C1 segment of cervical spinal cord (tissue), 14 donors: ENCODE data around the gene TMC1.
"Not testable (repeated sequence)": the region's sequence is repeated elsewhere in the genome, so short reads cannot be mapped to it uniquely, and the experiment has no call there.

Experiments used
- DNase-seq, 14 donors: peaks; one replicate each; lab custom pipeline; 2025; lab: John Stamatoyannopoulos, UW

The TMC1 gene

DNA sequence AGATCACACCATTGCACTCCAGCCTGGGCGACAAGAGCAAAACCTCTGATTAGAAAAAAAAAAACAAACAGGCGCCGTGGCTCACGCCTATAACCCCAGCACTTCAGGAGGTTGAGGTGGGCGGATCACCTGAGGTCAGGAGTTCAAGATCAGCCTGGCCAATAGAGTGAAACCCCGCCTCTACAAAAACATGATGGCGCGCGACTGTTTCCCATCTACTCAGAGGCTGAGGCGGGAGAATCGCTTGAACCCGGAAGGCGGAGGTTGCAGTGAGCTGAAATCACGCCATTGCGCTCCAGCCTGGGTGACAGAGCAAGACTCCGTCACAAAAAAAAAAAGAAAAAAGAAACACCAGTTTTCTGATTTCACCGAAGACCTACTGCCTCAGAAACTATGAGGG is at the start of gene TMC1:
Gene TMC1 (plus strand): TSS at position 193 of the 400 bp plus-strand sequence. CDS start 127,041 bp downstream, outside the sequence.
- DNase-seq, result not testable (repeated sequence)

DNA sequence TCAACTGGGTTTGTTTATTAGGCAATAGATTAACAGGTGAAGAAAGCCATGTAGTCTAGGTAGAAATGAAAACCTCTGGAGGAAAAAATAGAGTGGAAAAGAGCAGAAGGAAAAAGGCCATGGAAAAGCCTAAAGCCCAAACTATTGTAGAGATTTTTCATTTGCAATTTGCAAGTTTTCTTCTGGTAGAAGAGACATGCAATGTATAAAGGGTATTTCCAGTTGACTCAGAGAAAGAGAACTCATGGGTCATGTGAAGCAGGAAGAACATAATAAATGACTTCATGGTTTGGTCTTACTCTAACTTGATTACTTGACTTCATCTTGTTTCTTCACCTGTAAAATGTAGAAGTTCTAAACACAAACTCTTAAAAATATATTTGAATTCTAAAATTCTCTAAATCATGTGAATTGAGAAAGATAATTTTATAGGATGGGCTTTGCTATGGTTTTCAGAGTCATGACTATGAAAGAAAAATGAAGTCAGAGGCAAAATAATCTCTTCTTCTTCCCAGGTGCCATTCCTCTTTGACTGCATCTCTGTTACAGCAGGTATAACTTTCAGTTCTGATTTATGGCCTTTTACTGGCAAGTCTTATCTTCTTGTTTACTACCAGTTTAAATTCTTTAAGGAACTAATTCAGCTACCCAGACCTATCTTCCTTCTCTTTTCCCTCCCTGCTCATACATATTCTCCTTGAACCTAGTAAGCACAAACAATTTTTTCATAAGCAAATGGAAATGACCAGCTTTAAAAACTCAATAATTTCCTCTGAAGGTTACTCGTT is 47.7 kb upstream of the TMC1 start:
- DNase-seq, result no peak

GRCh38 chr9:72474676-72475075 is 46.7 kb upstream of the TMC1 start:
- no peak for DNase-seq

DNA sequence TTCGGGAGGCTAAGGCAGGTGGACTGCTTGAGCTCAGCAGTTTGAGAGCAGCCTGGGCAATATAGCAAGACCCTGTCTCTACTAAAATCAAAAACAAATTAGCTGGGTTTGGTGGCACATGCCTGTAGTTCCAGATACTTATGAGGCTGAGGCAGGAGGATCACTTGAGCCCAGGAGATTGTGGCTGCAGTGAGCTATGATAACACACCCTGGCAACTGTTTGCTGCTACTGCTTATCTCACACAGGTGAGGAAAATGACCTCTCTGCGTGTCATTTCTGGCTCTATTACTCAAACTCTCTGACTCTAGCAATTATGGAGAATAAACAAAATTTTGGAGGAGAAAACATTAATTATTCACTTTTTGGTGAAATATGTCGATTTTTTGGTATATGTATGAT is 45.3 kb upstream of the TMC1 start:
- DNase-seq, result no peak

DNA sequence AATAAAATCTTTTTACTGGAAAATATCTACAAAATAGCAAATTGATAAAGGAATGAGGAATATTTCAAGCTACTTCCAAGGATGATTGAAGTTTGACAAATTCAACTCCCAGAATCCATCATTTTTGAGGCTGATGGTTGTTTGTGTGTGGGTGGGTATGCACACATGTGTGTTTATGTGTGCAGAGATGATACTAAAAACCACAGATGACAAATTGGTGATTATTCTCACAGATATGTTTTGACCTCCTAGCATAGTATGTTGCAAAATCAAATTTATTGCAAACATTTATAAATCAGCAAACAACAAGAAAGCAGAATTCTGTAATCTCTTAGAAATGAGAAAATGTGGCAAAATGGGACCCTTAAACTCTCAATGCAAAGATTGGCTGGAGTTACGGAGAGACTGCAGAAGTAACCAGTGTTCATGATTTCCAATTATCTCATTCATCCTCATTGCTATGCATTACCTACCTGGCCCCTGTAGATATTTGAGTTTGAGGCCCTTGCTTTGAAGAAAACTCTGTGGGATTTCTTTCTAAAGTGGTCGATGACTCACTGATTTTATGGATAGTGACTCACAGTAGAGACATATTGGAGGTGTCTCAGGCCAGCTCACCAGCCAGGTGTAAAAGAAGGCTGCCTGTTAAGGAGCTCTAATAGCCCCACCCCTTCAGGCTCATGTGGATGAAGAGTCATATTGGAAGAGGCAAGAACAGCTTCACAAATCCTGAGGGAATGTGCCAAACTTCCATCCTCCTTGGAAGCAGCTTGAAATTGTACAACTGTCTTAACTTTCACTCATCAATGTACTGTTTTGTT is 44.6 kb upstream of the TMC1 start:
- DNase-seq, result peak in 1 of 14 donors; percentile 18

GRCh38 chr9:72477930-72478518 is 43.4 kb upstream of the TMC1 start:
- DNase-seq, result no peak

DNA sequence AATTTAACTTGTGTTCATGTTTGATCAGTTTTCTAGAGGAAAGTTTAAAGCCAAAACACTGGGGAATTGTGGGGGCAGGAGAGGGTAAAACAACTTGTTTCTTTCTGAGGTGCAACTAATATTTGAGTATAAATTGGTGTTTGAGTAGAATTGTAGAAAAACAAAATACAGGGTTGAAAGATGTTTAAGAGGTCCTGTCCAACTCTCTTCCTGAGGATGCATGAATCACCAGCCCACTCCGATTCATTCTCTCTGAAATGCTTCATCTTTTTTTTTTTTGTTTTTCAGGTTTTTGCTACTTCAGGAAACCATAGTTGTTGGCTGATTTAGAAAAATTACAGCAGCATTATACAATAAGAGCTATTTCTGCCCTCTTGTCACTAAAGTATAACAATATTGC is 42.4 kb upstream of the TMC1 start:
- DNase-seq, result no peak

DNA sequence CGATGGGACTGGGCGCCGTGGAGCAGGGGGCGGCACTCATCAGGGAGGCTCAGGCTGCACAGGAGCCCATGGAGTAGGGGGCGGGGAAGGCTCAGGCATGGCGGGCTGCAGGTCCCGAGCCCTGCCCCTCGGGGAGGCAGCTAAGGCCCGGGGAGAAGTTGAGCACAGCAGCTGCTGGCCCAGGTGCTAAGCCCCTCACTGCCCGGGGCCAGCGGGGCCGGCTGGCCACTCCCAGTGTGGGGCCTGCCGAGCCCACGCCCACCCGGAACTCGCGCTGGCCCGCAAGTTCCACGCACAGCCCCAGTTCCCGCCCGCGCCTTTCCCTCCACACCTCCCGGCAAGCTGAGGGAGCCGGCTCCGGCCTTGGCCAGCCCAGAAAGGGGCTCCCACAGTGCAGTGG is 41.1 kb upstream of the TMC1 start:
- DNase-seq, result not testable (repeated sequence)

GRCh38 chr9:72480921-72481320 is 40.5 kb upstream of the TMC1 start:
- no peak for DNase-seq

- peak in 1 of 14 donors; percentile 18 for DNase-seq
These were observed 35.4 kb upstream of the TMC1 start for GRCh38 chr9:72485821-72486593.

DNA sequence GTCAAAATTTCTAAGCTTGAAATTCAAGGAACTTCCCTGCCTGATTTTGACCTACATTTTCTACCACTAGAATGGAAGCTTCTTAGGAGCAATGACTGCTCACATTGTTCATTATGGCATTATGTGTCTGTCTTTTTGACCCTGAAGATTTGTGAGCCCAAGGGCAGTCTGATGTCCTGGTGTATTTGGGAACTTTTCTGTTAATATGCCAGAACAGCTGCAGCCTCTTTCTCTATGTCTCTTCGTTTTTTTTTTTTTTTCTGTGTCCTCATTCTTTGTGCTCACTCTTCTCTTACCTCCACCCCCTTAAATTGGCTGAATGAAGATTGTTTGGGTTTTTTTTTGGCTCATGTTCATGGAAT is 34.8 kb upstream of the TMC1 start:
- no peak for DNase-seq

DNA sequence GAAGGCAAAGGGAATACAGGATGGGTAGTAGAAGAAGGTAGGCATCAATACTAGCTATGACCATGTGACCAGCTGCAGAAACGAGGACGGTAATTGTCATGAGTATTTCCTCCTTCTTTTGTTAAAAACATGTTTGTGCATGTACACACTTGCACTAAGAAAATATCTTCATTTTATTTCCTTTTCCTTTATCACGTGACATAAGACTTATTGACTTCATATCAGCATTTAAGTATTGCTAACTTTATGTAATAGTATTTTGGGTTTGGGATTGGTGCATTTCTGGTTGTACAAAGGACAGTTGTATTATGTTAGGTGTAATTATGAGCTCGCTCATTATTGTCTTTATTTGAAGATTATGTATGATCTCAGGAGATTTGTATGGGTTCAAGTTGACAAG is 33.7 kb upstream of the TMC1 start:
- DNase-seq, result not testable (repeated sequence)

GRCh38 chr9:72489986-72490385 is 31.4 kb upstream of the TMC1 start:
- peak in 1 of 14 donors; percentile 83 for DNase-seq

- no peak for DNase-seq
These were observed 30.2 kb upstream of the TMC1 start for GRCh38 chr9:72491242-72491641.

- no peak for DNase-seq
These were observed 27.4 kb upstream of the TMC1 start for GRCh38 chr9:72494051-72494450.

GRCh38 chr9:72497447-72498046 is 23.9 kb upstream of the TMC1 start:
- DNase-seq, result peak in 1 of 14 donors; percentile 88

DNA sequence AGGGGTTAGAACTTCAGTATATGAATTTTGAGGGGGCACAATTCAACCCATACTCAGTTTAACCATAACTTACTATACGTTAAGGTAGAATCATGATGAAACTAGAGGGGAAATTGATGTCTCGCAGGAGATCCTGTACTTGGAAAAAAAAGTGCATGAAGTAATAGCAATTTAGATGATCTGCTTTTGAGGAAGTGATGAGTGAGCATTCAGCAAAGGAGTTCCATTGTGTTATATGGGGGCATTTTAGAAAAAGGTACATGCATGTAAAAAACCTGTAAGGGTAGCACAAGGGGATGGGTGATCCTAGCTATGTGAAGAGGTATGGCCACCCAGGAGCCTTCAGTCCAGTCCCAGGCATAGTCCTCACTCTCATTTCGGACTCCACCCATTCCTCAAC is 14.8 kb upstream of the TMC1 start:
- DNase-seq, result no peak

DNA sequence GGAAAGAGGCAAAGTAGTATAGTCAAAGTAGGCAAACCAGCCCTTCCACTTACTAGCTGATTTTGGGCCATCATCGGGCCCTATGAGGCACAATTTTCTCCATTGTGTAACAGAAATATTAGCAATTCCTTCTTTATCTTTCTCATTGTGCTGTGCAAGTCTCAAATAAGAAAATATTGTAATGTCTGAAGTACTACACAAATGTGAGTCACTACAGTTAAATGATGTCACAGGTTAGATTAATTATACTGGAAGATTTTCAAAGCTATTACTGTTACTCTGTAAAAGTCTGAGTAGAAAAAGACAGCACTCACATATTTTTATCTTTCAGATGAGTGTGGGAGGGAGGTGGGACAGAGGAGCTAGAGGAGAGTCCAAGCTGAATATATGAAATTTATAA is 12.4 kb upstream of the TMC1 start:
- no peak for DNase-seq

GRCh38 chr9:72509635-72510034 is 11.8 kb upstream of the TMC1 start:
- DNase-seq, result no peak

GRCh38 chr9:72521011-72521410 is 397 bp upstream of the TMC1 start:
- DNase-seq, result not testable (repeated sequence)

- DNase-seq, result peak in 1 of 14 donors; percentile 15
These were observed 3.6 kb downstream of the TMC1 start for GRCh38 chr9:72524820-72525540.
